ENCODE measurements around the gene TSPAN14.
A peak's percentile ranks its signal among the peaks of the same experiment; 100 is the strongest.
"Not testable (repeated sequence)": the region's sequence is repeated elsewhere in the genome, so short reads cannot be mapped to it uniquely, and the experiment has no call there.

TSPAN14 gene

DNA sequence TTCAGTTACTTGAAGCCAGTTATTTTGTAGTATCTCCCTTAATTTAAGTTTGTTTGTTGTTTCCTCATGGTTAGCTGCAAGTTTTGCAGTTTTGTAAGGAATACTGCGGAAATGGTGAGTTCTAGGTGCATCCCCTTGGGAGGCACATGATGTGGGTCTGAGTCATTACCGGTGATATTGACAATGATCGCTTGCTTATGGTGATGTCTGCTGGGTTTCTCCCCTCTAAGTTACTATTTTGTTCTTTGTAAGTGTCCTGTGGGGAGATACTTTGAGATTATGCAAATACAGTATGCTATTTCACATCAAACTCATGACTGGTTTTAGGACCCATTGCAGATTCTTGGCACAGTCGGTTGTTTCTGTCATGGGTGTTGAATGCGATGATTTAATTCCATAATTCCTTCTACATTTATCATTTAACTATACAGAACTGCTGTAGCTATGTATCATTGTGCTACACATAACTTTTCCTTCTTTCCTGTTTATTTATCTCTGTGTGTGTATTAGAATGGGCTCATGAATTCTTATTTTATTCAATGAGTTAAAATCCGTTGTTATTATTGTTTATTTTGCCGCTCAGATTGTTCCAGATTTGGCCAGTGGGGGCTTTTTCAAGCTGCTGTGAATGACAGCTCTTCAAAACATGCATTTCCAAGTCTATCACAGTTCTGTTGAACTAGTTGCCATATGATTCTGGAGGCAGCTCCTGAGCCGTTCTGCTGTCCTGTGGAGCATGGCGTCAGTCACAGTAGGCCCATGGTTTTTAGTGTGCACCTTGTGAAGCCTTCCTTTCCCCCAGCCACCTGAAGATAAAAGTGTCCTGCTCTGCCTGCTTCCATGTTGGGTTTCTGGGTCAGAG is 18.4 kb downstream of the TSPAN14 start:
- DNase-seq, result no peak

- DNase-seq, result no peak
Measured at GRCh38 chr10:80473096-80473657, 19.1 kb downstream of the TSPAN14 start.

- no peak for DNase-seq
Measured at GRCh38 chr10:80473692-80474596, 19.8 kb downstream of the TSPAN14 start.

DNA sequence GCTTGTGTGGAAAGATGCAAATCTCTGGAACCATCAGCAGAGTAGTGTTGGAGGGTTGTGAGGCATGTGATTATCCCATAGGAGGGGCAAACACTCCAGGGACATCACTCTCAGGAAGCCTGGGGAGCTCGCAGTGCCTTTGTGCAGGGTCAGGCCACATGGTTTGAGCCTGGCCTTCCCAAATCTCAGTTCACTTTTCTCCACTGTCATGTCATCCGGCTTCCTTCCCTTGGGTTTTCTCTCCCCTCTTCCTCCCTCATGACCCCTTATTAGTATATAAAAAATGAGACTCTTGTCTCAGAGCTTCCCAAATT is 20.4 kb downstream of the TSPAN14 start:
- DNase-seq, result no peak

DNA sequence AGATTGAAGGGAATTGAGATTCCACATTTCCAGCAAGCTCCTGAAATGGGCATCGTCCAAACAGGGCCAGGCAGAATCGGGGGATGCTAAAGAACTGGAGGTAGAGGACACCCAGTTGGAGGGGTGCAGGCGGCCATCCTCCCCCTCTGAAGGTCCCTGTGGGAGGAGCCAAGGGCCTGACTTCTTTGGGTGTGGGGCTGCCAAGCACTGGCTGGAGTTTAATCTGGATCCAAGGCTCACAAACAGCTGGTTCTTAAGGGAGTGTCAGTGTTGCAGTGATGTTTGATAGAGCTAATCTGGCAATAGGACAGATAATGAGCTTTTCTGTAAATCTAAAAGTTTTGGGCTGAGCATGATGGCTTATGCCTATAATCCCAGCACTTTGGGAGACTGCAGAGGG is 20.8 kb downstream of the TSPAN14 start:
- no peak for DNase-seq

DNA sequence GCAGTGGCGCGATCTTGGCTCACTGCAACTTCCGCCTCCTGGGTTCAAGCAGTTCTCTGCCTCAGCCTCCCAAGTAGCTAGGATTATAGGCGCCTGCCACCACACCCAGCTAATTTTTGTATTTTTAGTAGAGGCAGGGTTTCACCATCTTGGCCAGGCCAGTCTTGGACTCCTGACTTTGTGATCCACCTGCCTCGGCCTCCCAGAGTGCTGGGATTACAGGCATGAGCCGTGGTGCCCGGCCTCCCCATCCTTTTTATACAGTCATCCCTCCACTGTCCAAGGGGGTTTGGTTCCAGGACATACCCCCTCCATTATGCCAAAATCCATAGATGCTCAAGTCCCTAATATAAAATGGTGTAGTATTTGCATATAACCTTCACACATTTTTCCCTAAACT is 21.5 kb downstream of the TSPAN14 start:
- DNase-seq, result not testable (repeated sequence)

DNA sequence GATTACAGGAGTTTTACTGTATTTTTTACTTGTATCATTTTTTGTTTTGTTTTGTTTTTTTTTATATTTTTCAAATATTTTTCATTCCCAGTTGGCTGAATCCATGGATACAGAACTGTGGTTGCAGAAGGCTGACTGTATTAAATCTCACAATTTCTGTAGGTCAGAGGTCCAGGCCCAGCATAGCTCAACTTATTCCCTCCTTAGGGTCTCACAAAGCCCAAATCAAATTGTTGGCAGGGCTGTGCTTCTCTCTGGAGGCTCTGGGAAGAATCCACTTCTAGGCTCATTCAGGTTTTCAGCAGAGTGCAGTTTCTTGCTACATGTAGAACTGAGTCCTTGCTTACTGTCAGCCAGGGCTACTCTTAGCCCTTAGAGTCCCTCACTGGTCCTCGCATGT is 22.6 kb downstream of the TSPAN14 start:
- DNase-seq, result no peak

GRCh38 chr10:80477813-80478212 is 23.7 kb downstream of the TSPAN14 start:
- no peak for DNase-seq

DNA sequence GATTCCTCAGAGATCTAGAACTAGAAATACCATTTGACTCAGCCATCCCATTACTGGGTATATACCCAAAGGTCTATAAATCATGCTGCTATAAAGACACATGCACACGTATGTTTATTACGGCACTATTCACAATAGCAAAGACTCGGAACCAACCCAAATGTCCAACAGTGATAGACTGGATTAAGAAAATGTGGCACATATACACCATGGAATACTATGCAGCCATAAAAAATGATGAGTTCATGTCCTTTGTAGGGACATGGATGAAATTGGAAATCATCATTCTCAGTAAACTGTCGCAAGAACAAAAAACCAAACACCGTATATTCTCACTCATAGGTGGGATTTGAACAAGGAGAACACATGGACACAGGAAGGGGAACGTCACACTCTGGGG is 26.3 kb downstream of the TSPAN14 start:
- not testable (repeated sequence) for DNase-seq

DNA sequence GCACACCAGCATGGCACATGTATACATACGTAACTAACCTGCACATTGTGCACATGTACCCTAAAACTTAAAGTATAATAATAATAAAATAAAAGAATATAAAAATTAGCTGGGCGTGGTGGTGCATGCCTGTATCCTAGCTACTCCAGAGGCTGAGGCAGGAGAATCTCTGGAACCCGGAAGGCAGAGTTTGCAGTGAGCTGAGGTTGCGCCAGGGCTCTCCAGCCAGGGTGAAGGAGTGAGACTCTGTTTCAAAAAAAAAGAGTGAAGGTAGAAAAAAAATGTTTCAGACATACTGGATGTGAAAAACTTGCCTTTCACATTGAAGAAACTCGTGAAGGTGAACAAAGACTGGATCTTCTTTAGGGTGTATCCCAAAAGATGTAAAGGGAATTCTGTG is 26.7 kb downstream of the TSPAN14 start:
- DNase-seq, result no peak

DNA sequence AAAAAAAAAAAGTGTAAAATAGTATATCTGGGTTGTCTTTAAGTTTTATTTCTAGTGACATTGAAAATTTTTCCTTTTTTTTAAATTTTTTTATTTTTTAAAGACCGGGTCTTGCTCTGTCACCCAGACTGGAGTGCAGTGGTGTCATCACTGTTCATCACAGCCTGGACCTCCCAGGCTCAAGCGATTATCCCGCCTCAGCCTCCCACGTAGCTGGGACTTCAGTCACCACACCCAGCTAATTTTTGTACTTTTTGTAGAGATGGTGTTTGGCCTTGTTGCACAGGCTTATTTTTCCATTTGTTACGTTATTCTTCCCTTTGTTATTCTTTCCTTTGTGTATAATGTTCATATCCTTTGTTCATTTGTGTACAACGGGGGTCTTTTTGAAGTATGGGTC is 30.1 kb downstream of the TSPAN14 start:
- no peak for DNase-seq

DNA sequence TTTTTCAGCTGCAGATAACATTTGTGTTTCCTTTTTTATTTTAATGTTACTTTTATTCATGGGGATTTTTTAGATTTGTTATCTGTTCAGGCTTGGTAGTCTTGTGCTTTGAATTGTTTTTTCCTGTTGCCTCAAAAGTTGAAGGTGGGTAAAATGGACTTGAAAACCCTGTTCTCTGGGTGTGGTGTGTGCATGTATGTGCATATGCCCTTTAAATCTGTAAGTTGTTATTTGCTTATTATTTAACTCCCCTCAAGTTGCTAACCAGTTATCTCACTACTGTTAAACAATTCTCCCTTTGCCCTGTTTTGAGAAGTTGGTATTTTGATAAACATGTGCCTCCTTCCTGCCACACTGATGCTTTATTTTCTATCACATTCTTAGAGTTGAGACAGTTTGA is 30.6 kb downstream of the TSPAN14 start:
- no peak for DNase-seq

DNA sequence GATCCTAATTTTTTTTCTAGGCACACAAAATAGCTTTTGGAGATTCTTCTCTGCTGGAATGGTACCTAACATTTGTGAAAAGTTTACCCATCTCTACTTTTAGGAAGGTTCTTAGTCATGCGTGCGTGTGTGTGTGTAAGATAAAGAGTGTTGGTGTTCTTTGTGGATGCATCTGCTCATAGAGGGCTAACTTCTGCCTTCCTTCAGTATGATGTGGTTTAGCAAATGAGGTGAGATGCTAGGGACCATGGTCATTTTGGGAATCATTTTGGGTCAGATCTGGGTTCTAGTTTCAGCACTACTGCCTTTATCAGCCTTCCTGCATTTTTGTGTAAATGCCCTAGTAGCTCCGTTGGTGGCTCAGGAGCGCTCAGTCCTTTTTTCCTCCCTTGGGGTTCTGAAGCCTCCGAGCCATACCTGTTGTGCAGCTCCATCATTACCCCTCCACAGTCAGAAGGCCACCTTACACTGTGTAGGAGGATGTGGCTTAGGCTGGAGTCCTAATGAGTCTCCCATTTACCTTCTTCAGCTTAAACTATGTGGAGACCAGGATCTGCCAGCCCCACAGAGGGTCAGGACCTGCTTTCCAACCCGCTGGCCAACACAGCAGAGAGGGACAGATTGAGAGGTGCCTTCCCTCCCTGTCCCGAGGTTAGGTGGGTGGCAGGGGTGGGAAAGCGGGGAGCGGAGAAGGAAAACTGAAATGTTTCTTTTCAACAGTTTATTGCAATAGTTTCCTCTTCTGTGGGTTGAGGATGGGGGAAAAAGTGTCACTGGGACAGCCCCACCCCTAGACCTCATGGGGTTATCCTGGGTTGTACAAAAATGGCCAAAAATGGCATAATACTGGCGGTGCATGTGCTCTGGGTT is 31.2 kb downstream of the TSPAN14 start:
- DNase-seq, result no peak

- DNase-seq, result no peak
Measured at GRCh38 chr10:80485946-80486764, 32.0 kb downstream of the TSPAN14 start.

DNA sequence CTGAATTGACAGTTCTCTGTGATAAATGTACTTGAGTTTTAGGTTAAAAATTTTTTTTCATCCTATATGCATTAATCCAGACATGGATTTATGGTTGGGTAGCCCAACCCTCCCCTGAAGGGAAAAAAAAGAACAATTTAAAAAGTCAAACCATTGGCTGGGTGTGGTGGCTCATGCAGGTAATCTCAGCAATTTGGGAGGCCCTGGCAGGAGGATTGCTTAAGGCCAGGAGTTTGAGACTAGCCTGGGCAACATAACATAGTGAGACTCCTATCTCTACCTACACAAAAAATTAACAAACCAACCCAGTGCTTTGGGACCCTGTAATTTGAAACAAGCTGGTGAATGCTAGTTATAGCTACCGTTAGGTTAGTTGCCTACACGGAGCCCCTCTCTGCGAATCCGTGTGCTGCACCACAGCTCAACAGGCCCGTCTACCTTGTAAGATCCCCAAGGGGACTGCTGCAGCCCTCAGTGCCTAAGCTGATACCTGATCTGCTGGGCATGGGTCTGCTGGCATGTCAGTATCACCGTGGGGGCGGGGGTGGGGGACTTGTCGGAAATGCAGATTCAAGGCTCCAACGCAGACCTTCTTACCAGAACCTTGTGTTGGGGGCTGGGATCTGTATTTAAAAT is 32.8 kb downstream of the TSPAN14 start:
- no peak for DNase-seq

GRCh38 chr10:80487421-80487785 is 33.3 kb downstream of the TSPAN14 start:
- DNase-seq, result no peak

GRCh38 chr10:80487791-80488538 is 33.9 kb downstream of the TSPAN14 start:
- peak; percentile 62 for DNase-seq

DNA sequence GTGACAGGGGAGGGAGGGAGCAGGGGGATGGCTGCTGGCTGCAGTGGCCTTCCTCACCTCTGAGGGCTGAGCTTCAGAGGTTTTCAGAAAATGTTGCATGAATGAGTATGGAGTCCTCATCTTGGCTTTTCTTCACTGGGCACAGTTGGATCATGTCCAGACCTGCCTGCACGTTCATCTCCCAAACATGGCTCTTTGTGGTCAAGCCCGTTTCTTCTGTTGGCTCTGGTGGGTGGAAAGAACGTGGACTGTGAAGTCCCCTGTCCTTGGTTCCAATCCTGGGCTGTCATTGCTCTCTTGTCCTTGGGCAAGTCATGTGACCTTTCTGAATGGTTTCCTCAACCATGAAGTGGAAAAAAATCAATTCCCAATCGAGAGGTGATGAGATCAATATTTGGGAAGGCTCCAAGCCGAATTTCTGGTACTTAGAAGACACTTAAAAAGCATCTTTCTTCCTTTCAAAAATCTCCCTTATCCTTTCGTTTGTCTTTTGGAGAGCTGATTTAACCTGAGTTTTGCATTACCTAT is 34.5 kb downstream of the TSPAN14 start:
- DNase-seq, result no peak

GRCh38 chr10:80489371-80490112 is 35.4 kb downstream of the TSPAN14 start:
- no peak for DNase-seq
